GM12878 (cell line): Measurements from ENCODE around the gene CD53. TPM values are rescaled to one million over a fixed set of nuclear protein-coding genes. Genes with fewer than 3 reads are reported as not detected.
"Not testable (repeated sequence)": the region's sequence is repeated elsewhere in the genome, so short reads cannot be mapped to it uniquely, and the experiment has no call there.

Experiments used
- ATAC-seq: fragments of 200-7000 bp; cut with Tn5 transposase; 3 replicates; pipeline ENCODE4 v1.9.1; 2020; ENCODE audit warnings: mild to moderate bottlenecking, moderate library complexity
- BruUV-seq: library from RNA; stranded (reverse); fragments of 400-500 nt; replicated peaks from 2 replicates; lab custom pipeline; 2021; lab: Mats Ljungman, UMichigan
- CTCF ChIA-PET: fragments of 300-600 bp; sonication (Branson Sonifier 250); formaldehyde crosslinking; extraction: SDS; loops from one replicate; lab custom pipeline; 2021; ENCODE audit warnings: inconsistent platforms; lab: Yijun Ruan, JAX
- POLR2A ChIA-PET: fragments of 350-600 bp; formaldehyde crosslinking; extraction: SDS; loops from one replicate; lab custom pipeline; 2021; ENCODE audit warnings: inconsistent platforms; lab: Charles Lee
- RAD21 ChIA-PET: fragments of 300-600 bp; sonication (Branson Sonifier 250); formaldehyde crosslinking; loops from one replicate; lab custom pipeline; 2023; ENCODE audit warnings: antibody characterized with exemption; ENCODE audit not compliant: unreplicated experiment; lab: Charles Lee
- SMC1A ChIA-PET: fragments of 300-600 bp; sonication (Branson Sonifier 250); formaldehyde crosslinking; loops from one replicate; lab custom pipeline; 2023; ENCODE audit not compliant: unreplicated experiment, uncharacterized antibody; lab: Charles Lee
- DNase-seq: peaks from one replicate; pipeline ENCODE4 v3.0.0-alpha.2; 2011; ENCODE audit warnings: low read depth, low spot score
- FAIRE-seq: peaks from 3 replicates; lab custom pipeline; 2011; peaks lifted over from hg19 to GRCh38; lab: Jason Lieb, UNC
- H2AFZ ChIP-seq: 2 replicates; pipeline ENCODE4 v1.6.0; 2011; ENCODE audit warnings: low read depth, low read length, control low read depth; ENCODE audit not compliant: control insufficient read depth
- H3K27ac ChIP-seq: 2 replicates; pipeline ENCODE4 v1.5.1; 2011; ENCODE audit warnings: control low read depth; ENCODE audit not compliant: control insufficient read depth, insufficient read depth
- H3K27me3 ChIP-seq, 2 experiments: replicated peaks in 1 of 2; 2 replicates each; pipeline versions ENCODE4 v1.6.0 to v1.6.1; 2011; ENCODE audit warnings: low read length in 1 of 2; ENCODE audit not compliant: control insufficient read depth in 2 of 2, insufficient read depth in 2 of 2
- H3K36me3 ChIP-seq, 2 experiments: 2 replicates each; pipeline ENCODE4 v1.5.1; 2011; ENCODE audit warnings: low read length in 1 of 2; ENCODE audit not compliant: control insufficient read depth in 2 of 2, insufficient read depth in 2 of 2
- H3K4me1 ChIP-seq: 2 replicates; pipeline ENCODE4 v1.6.1; 2011; ENCODE audit warnings: mild to moderate bottlenecking, low read length, moderate library complexity, mixed read lengths; ENCODE audit not compliant: control insufficient read depth, insufficient read depth
- H3K4me2 ChIP-seq: 2 replicates; pipeline ENCODE4 v1.6.0; 2011; ENCODE audit warnings: control low read depth; ENCODE audit not compliant: control insufficient read depth, insufficient read depth
- H3K4me3 ChIP-seq: fragments of 200-600 bp; sonication (generic); 2 replicates; pipeline ENCODE4 v1.5.1; 2016
- H3K79me2 ChIP-seq: 2 replicates; pipeline ENCODE4 v1.6.0; 2011; ENCODE audit warnings: low read length; ENCODE audit not compliant: control insufficient read depth, insufficient read depth
- H3K9ac ChIP-seq: 2 replicates; pipeline ENCODE4 v1.8.0; 2011; ENCODE audit warnings: low read length, control low read depth, mixed read lengths; ENCODE audit not compliant: control insufficient read depth, insufficient read depth
- H3K9me3 ChIP-seq: replicated peaks from 3 replicates; pipeline ENCODE4 v1.5.1; 2011; ENCODE audit warnings: mild to moderate bottlenecking, low read length; ENCODE audit not compliant: control insufficient read depth, insufficient read depth
- H4K20me1 ChIP-seq: 2 replicates; pipeline ENCODE4 v1.6.0; 2011; ENCODE audit not compliant: control insufficient read depth, insufficient read depth
- CEBPB ChIP-seq, 2 experiments: fragments of 150-350 bp in 1 of 2; IDR thresholded peaks; 2 replicates each; pipeline ENCODE4 v1.6.1; 2012 to 2014; ENCODE audit warnings: low read depth in 2 of 2, low read length in 2 of 2, borderline replicate concordance in 1 of 2, inconsistent platforms in 1 of 2
- PKNOX1 ChIP-seq: fragments of 450-650 bp; IDR thresholded peaks from 2 replicates; pipeline ENCODE4 v1.6.1; 2016; ENCODE audit warnings: mild to moderate bottlenecking
- WGBS: methylation state at CpG from one replicate; pipeline ENCODE4 v1.1.6; 2016; ENCODE audit warnings: low lambda C conversion rate; ENCODE audit not compliant: insufficient replicate concordance, insufficient coverage; ENCODE audit errors: missing lambda C conversion rate; 5-methylcytosine and 5-hydroxymethylcytosine counted together
- in situ Hi-C: fragments of 300-500 bp; cut with MboI; formaldehyde crosslinking; loops from 9 replicates; pipeline ENCODE4 v1.14.3; 2018; ENCODE audit warnings: mixed read lengths
- intact Hi-C: fragments of 100-400 bp; cut with micrococcal nuclease; formaldehyde crosslinking; loops from one replicate; pipeline ENCODE4 v1.14.2; 2022; ENCODE audit not compliant: unreplicated experiment
- polyA plus RNA-seq, 11 experiments: library from polyadenylated mRNA; depleted of rRNA in 4 of 11; unstranded in 6 of 11; stranded (reverse) in 5 of 11; fragments of >200 nt; fragmentation: Nextera tagmentation in 4 of 11; fragmentation: Illumina TruSeq in 1 of 11; extraction: Ambion mirVana in 4 of 11; extraction: Trizol in 1 of 11; gene quantifications; 1 replicate in 1 of 11; 2 replicates in 10 of 11; pipeline versions ENCODE4 v1.2.1 to v1.2.3, GENCODE V29; 2011 to 2016; ENCODE audit warnings: inconsistent platforms in 2 of 11, missing spikeins in 2 of 11, low read depth in 1 of 11
- total RNA-seq, 4 experiments: library from RNA; depleted of rRNA in 3 of 4; stranded (reverse); fragments of >200 nt in 3 of 4; fragmentation: Illumina TruSeq in 1 of 4; extraction: Trizol in 1 of 4; gene quantifications; 2 replicates each; pipeline versions ENCODE4 v1.2.1 to v1.2.3, GENCODE V29; 2013 to 2021

The CD53 gene
- total and polyA plus RNA-seq, 10 of the 15 experiments (the other 5 are each of a cell fraction or from before 2014, with no cell fraction given): 350 to 1,389 (median 538) TPM

- TF ChIP-seq PKNOX1: no peak
- TF ChIP-seq CEBPB (IDR thresholded peaks at IDR 0.05; ENCODE audit: borderline replicate concordance in 1 of 2, low read depth in 2 of 2, low read length in 2 of 2): no peak
Observed at GRCh38 chr1:110860174-110860573, 12.8 kb upstream of the CD53 start (continued).

- BruUV-seq, H3K36me3 ChIP-seq, H2AFZ ChIP-seq, H4K20me1 ChIP-seq, DNase-seq, H3K9me3 ChIP-seq, H3K9ac ChIP-seq, H3K4me2 ChIP-seq, in situ Hi-C loops, H3K4me3 ChIP-seq, FAIRE-seq, ATAC-seq, H3K79me2 ChIP-seq, H3K4me1 ChIP-seq, POLR2A ChIA-PET, H3K27ac ChIP-seq, H3K27me3 ChIP-seq: not testable (repeated sequence)
- WGBS: 0% methylated on average over 2 of the region's 2 CpGs
- ChIA-PET SMC1A (interaction anchor here (1.4 to 2.1 kb wide), 2 partner anchors 10 to 131 kb away, joined by 3 to 9 read pairs; no protein-coding TSS in a partner anchor), RAD21 (interaction anchor here (1.4 kb wide), 1 partner anchor 11 kb away, joined by 4 read pairs; no protein-coding TSS in a partner anchor), CTCF (interaction anchor here (1.5 kb wide), 1 partner anchor 31 kb away, joined by 3 read pairs; no protein-coding TSS in a partner anchor)
- intact Hi-C loops: loop anchor here (10.0 kb wide), 1 partner anchor 716 kb away; no protein-coding TSS in a partner anchor
Observed at GRCh38 chr1:110860620-110861019, 12.3 kb upstream of the CD53 start.

GRCh38 chr1:110861942-110862341 lies 11.0 kb upstream of the CD53 start:
- 93% methylated on average over 1 of the region's 1 CpG for WGBS
- H3K9me3 ChIP-seq, FAIRE-seq, H2AFZ ChIP-seq, H3K4me1 ChIP-seq, H3K4me2 ChIP-seq, H3K36me3 ChIP-seq, H3K27me3 ChIP-seq, DNase-seq, H3K4me3 ChIP-seq, H3K9ac ChIP-seq, BruUV-seq, H3K79me2 ChIP-seq, RAD21 ChIA-PET, H4K20me1 ChIP-seq, in situ Hi-C loops, ATAC-seq, H3K27ac ChIP-seq: not testable (repeated sequence)
- ChIA-PET CTCF (interaction anchor here (0.6 to 1.5 kb wide), 5 partner anchors 9 to 63 kb away, joined by 3 to 4 read pairs (median 3); no protein-coding TSS in a partner anchor), SMC1A (interaction anchor here (0.5 to 2.1 kb wide), 4 partner anchors 9 to 65 kb away, joined by 3 to 9 read pairs (median 4); no protein-coding TSS in a partner anchor), POLR2A (interaction anchor here (0.6 to 0.8 kb wide), 2 partner anchors 11 to 13 kb away, joined by 3 read pairs; partner anchors contain the start of gene CD53)
- intact Hi-C loops: loop anchor here (10.0 kb wide), 1 partner anchor 717 kb away; no protein-coding TSS in a partner anchor
